ENCODE data around the gene ALG9. TPM values are rescaled to one million over a fixed set of nuclear protein-coding genes. Genes with fewer than 3 reads are reported as not detected.

The ALG9 gene
- polyA plus RNA-seq, 3 donors: 7.4 to 7.9 (median 7.8) TPM

DNA sequence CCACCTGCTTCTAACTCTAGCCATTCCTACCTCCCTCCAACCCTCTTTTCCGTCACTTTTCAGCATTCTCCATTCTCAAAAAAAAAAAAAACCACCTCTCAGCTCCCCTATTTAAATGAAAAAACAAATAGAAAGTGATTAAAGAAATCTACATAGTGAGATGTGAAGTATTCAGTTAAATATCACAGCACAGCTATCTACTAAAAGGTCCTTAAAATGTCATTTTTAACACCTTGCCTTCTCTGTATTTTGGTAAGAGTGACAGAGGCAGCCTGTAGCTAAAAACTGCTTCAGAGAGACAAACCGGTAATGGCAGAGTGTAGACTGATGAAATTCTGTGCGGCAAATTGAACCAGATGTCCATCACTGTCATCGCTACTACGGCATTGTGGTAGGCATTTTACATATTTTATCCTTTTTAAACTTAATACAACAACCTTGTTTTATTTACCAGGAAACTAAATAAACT is 346 bp upstream of the ALG9 start:
- H3K27ac Mint-ChIP-seq: peak overlapping the region; percentile 26 to 85 (median 61)

DNA sequence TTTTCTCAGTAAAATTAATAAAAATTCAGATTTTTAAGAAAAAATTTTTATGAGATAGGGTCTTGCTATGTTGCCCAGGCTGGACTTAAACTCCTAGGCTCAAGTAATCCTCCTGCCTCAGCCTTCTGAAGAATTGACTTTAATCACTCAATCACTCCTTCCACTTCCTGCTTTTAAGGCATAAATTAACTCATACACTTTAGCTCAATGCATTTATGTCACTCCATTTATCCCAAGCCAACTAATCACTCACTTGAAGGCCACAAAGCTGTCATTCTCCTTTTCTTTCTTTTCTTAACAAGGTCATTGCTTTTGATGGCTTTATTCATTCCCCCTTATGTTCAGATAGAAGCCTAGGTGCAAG is 877 bp downstream of the ALG9 start:
- peaks cover 13% of the 10 kb centered on the region for H3K4me1 Mint-ChIP-seq
- no peak for DNase-seq
- no peaks in the 10 kb centered on the region for H3K27me3 Mint-ChIP-seq (ENCODE audit: low read depth in 3 of 3)
- H3K9ac ChIP-seq (ENCODE audit: insufficient read depth, low read length, poor library complexity, severe bottlenecking): peak overlapping the region; percentile 84
- peak overlapping the region; percentile 98 for H2AFZ ChIP-seq (ENCODE audit: insufficient read depth, low read depth, low read length, poor library complexity, severe bottlenecking)
- H3K27me3 ChIP-seq (ENCODE audit: control insufficient read depth in 2 of 2, insufficient read depth in 2 of 2, low read length in 2 of 2): no peaks in the 10 kb centered on the region
- peak overlapping the region; percentile 76 for H3K4me2 ChIP-seq (replicated peaks; ENCODE audit: extremely low read depth, low read length, poor library complexity, severe bottlenecking)
- no peaks in the 10 kb centered on the region for H3K9me3 Mint-ChIP-seq
- H3K79me2 ChIP-seq (ENCODE audit: insufficient read depth, low read length): peaks cover 11% of the 10 kb centered on the region
- H3K27ac ChIP-seq (ENCODE audit: low read depth in 1 of 2, low read length in 2 of 2): peak overlapping the region in 1 of 2 donors; percentile 84
- H3K4me3 Mint-ChIP-seq: peak overlapping the region; percentile 87 to 91
- no peaks in the 10 kb centered on the region for H4K20me1 ChIP-seq (ENCODE audit: insufficient read depth, low read length)
- no peaks in the 10 kb centered on the region for H3K9me3 ChIP-seq (replicated peaks in 1 of 2; ENCODE audit: control insufficient read depth in 1 of 2, insufficient read depth in 1 of 2, low read length in 2 of 2)
- peaks cover 12 to 41% of the 10 kb centered on the region in 2 donors for H3K36me3 ChIP-seq (replicated peaks in 1 of 2; ENCODE audit: control insufficient read depth in 1 of 2, insufficient read depth in 2 of 2, low read length in 2 of 2)
- TF ChIP-seq CTCF (IDR thresholded peaks at IDR 0.05): no peak
- H3K4me1 ChIP-seq (ENCODE audit: control insufficient read depth in 1 of 2, insufficient read depth in 2 of 2, low read length in 2 of 2): peaks cover 14 to 17% of the 10 kb centered on the region in 2 donors
- intact Hi-C loops (cut with micrococcal nuclease): loop anchor here (10.0 kb wide), 1 partner anchor 204 kb away; the partner anchor contains the start of genes NKAPD1 (in 2 of the 2) and PIH1D2 (in 2 of the 2)
- peak overlapping the region; percentile 66 to 96 (median 89) for H3K4me3 ChIP-seq (replicated peaks in 1 of 3; ENCODE audit: low read depth in 2 of 3, low read length in 3 of 3)
- peaks cover 35 to 37% of the 10 kb centered on the region in 2 donors for H3K36me3 Mint-ChIP-seq
- H3K27ac Mint-ChIP-seq: peak overlapping the region in 6 of 7 donors; percentile 58 to 90 (median 86)

More for the DNA sequence above, 346 bp upstream of the ALG9 start:
- Mint-ChIP-seq H3K4me3 (peak overlapping the region; percentile 87 to 91), H3K4me1 (peaks cover 13% of the 10 kb centered on the region), H3K9me3 (no peaks in the 10 kb centered on the region), H3K36me3 (peaks cover 30 to 31% of the 10 kb centered on the region in 2 donors), H3K27me3 (ENCODE audit: low read depth in 3 of 3) (no peaks in the 10 kb centered on the region)
- Histone ChIP-seq H3K27me3 (ENCODE audit: control insufficient read depth in 2 of 2, insufficient read depth in 2 of 2, low read length in 2 of 2) (no peaks in the 10 kb centered on the region), H3K36me3 (replicated peaks in 1 of 2; ENCODE audit: control insufficient read depth in 1 of 2, insufficient read depth in 2 of 2, low read length in 2 of 2) (peaks cover 10 to 34% of the 10 kb centered on the region in 2 donors), H3K4me3 (replicated peaks in 1 of 3; ENCODE audit: low read depth in 2 of 3, low read length in 3 of 3) (peak overlapping the region; percentile 66 to 96 (median 89)), H3K79me2 (ENCODE audit: insufficient read depth, low read length) (peaks cover 11% of the 10 kb centered on the region), H3K27ac (ENCODE audit: low read depth in 1 of 2, low read length in 2 of 2) (peak overlapping the region in 1 of 2 donors; percentile 84), H3K4me1 (ENCODE audit: control insufficient read depth in 1 of 2, insufficient read depth in 2 of 2, low read length in 2 of 2) (peaks cover 14 to 17% of the 10 kb centered on the region in 2 donors), H3K9ac (ENCODE audit: insufficient read depth, low read length, poor library complexity, severe bottlenecking) (peak overlapping the region; percentile 84), H3K4me2 (replicated peaks; ENCODE audit: extremely low read depth, low read length, poor library complexity, severe bottlenecking) (peak overlapping the region; percentile 76), H4K20me1 (ENCODE audit: insufficient read depth, low read length) (no peaks in the 10 kb centered on the region), H3K9me3 (replicated peaks in 1 of 2; ENCODE audit: control insufficient read depth in 1 of 2, insufficient read depth in 1 of 2, low read length in 2 of 2) (no peaks in the 10 kb centered on the region), H2AFZ (ENCODE audit: insufficient read depth, low read depth, low read length, poor library complexity, severe bottlenecking) (peak overlapping the region; percentile 98)
- 80% methylated on average over 1 of the region's 5 CpGs for WGBS (ENCODE audit: insufficient coverage)
- intact Hi-C loops (cut with micrococcal nuclease): loop anchor here (10.0 kb wide), 1 partner anchor 203 kb away; the partner anchor contains the start of genes NKAPD1 (in 2 of the 2) and PIH1D2 (in 2 of the 2)
- TF ChIP-seq CTCF (IDR thresholded peaks at IDR 0.05): no peak
- no peak for DNase-seq
